ENCODE results near the gene CRYGN.

The CRYGN gene

GRCh38 chr7:151431768-151432311 lies 8.1 kb downstream of the CRYGN start:
- no peak for TF ChIP-seq CTCF (IDR thresholded peaks at IDR 0.05)

GRCh38 chr7:151431281-151431767 lies 8.6 kb downstream of the CRYGN start:
- no peak for TF ChIP-seq CTCF (IDR thresholded peaks at IDR 0.05)

DNA sequence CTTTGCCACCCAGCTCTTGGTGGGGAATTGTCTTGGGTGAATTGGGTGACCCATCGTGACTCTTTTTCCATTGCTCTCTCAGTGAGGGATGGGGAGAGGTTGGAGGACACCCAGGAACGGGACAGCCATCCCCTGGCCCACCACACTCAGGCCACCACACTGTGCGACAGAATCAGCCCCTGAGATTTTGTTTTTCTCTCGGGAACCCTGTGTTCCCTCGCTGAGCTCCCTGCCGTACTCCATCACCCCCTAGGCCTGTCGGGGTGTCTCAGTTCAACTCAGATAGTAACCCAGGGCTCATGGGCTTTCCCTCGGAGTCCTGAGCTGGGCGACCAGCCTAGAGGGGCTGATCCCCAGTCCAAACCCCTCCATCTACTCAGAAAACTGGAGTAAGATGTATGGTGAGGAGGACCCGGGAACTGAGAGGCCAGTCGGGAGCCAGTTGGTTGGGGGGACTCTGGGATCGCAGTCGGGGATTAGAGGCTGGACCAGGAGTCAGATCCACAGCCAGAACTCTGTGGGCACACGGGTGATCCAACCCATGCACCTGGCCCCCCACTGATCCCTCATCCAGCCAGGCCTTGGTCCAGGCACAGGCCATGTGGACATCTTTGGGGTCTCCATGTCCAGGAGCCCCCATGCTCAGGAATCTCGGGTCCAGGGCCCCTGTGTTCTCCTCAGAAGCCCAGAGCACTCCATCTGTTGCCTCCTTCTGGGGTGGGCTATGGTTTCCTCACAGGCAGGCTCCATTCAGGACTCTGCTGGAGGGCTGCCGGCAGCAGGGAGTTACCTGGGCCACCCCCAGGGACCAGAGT lies 9.3 kb downstream of the CRYGN start:
- no peak for TF ChIP-seq CTCF (IDR thresholded peaks at IDR 0.05)

DNA sequence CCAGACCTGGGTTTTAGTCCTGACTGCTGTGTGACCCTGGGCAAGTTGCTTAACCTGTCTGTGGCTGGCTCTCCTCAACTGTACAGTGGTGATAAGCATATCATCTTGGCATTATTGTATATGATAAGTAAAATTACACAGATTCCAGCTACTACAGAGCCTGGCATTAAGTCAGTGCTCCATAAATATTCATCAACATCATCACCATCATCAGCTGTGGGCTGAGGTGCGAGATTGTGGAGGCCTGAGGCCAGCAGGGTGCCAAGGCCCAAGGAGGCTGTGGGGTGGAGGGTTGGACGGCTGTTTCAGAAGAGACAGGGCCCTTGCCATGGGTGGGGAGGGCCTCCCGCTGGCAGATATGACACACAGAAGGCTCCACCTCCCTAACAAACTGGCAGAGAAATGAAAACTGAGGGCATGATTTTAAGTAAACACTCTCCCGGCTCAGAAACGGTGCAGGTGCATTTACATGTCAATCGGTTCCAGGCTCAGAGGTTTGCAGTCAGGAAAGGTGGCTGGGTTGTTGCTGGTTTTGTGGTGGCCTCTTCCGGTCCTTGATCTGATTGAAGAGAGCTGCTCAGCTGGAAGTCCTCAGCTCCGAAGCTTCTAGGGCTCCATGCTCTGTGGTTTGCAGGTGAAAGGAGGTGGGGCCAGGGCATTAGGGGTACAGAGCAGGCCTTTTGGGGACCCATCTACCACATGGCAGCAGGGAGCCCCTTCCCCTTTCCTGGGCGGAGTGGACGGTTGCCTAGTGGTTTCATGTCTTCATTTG lies 10.2 kb downstream of the CRYGN start:
- no peak for TF ChIP-seq CTCF (IDR thresholded peaks at IDR 0.05)

GRCh38 chr7:151429237-151429559 lies 10.7 kb downstream of the CRYGN start:
- no peak for TF ChIP-seq CTCF (IDR thresholded peaks at IDR 0.05)

DNA sequence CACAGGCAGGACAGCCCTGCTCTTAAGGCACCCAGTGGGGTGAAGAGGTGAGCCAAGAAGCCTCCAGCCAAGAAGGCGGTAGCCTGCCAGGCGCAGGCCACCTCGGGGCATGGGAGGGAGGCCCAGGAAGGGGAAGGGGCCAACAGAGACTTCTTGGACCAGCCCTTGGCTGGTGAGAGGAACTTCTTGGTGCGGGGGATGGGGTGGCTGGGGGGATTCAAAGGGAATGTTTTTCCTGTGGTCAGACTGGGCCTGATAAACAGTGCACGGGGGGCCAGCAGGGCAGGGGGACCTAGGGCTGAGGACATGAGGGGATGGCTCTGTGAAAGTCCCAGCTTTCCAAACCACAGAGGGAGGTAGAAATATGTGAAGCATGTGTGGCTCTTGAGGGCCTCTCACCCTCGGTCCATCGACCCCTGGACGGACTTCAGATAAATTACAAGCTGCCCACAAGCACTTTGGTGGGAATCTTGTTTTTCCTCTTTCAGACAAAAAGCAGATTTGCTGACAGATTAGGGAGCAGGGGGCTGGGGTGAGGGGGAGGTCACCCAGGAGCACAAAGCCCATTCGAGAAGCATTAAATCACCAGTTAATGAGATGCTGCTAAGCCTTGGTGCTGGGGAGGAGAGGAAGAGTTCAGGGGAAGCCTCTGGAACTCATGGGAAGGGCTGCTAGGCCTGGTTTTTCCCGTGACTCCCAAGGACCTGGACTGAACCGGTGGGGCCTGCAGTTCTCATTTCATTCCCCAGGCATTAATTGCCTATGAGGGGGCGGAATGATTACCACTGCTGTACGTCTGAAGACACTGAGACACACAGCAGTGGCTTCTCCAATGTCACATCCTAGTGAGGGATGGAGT lies 11.3 kb downstream of the CRYGN start:
- no peak for TF ChIP-seq CTCF (IDR thresholded peaks at IDR 0.05)
